Left ventricle myocardium superior (tissue), 1 donor: Measurements from ENCODE around the gene RCC2. TPM values are rescaled to one million over a fixed set of nuclear protein-coding genes. Genes with fewer than 3 reads are reported as not detected.
"Not testable (repeated sequence)": the region's sequence is repeated elsewhere in the genome, so short reads cannot be mapped to it uniquely, and the experiment has no call there.

Experiments used
- ATAC-seq: fragments of 200-7000 bp; cut with Tn5 transposase; one replicate; pipeline ENCODE4 v1.9.1; 2020; ENCODE audit warnings: mild to moderate bottlenecking, moderate library complexity
- DNase-seq: peaks from one replicate; pipeline ENCODE4 v3.0.0-alpha.2; 2020
- intact Hi-C: fragments of 100-400 bp; cut with micrococcal nuclease; formaldehyde crosslinking; loops from one replicate; pipeline ENCODE4 v1.11.0; 2022
- long read RNA-seq: library from polyadenylated mRNA; unstranded; transcript quantifications from one replicate; pipeline ENCODE4 v2.0.0, GENCODE V29; 2021
- total RNA-seq: library from RNA; stranded (reverse); fragmentation: NEBNext Ultra II Directional; extraction: Animal tissue kit (Norgen Biotek cat#: 25700); gene quantifications from one replicate; pipeline ENCODE4 v1.2.1, GENCODE V29; 2021
- donor health status: DM: no; HTN: yes; CAD: no; lungs with severe emphysema.

The RCC2 gene
- total RNA-seq, result 11.6 TPM
- long read RNA-seq, partial matches to known transcripts, result 0 of 3 reads
- long read RNA-seq, other reads (novel, unspliced or antisense), result 3 of 3 reads

- intact Hi-C loops, result no loop called here
- peak; percentile 84 for ATAC-seq
- peak; percentile 88 for DNase-seq
Measured at GRCh38 chr1:17439250-17440073, at the start of gene RCC2. Gene RCC2, minus strand, starts transcription at chr1:17439677. Its CDS starts 1,163 bp downstream, at chr1:17438514.

GRCh38 chr1:17486242-17486641, 46.8 kb upstream of the RCC2 start:
- intact Hi-C loops, result no loop called here

GRCh38 chr1:17485281-17485680, 45.8 kb upstream of the RCC2 start:
- intact Hi-C loops, result no loop called here
- no peak for ATAC-seq
- no peak for DNase-seq

More at GRCh38 chr1:17486242-17486641, 46.8 kb upstream of the RCC2 start:
- DNase-seq (no peak), ATAC-seq (no peak)

GRCh38 chr1:17481981-17482380, 42.5 kb upstream of the RCC2 start:
- DNase-seq, ATAC-seq, intact Hi-C loops: not testable (repeated sequence)

- ATAC-seq, result no peak
- DNase-seq, result no peak
- intact Hi-C loops, result no loop called here
Measured at GRCh38 chr1:17480846-17481245, 41.4 kb upstream of the RCC2 start.

- no peak for DNase-seq
- intact Hi-C loops, result no loop called here
- ATAC-seq, result peak; percentile 95
Measured at GRCh38 chr1:17475752-17476151, 36.3 kb upstream of the RCC2 start.

- ATAC-seq, DNase-seq, intact Hi-C loops: not testable (repeated sequence)
Measured at GRCh38 chr1:17474836-17475555, 35.5 kb upstream of the RCC2 start.

GRCh38 chr1:17472814-17473213, 33.3 kb upstream of the RCC2 start:
- DNase-seq, result no peak
- intact Hi-C loops, result no loop called here
- ATAC-seq, result no peak

- intact Hi-C loops, result no loop called here
- no peak for DNase-seq
- ATAC-seq, result no peak
Measured at GRCh38 chr1:17471393-17471792, 31.9 kb upstream of the RCC2 start.

GRCh38 chr1:17470021-17470799, 30.7 kb upstream of the RCC2 start:
- intact Hi-C loops, result no loop called here
- ATAC-seq (no peak), DNase-seq (no peak)

GRCh38 chr1:17468357-17469265, 29.1 kb upstream of the RCC2 start:
- ATAC-seq, DNase-seq, intact Hi-C loops: not testable (repeated sequence)

- DNase-seq (no peak), ATAC-seq (no peak)
- intact Hi-C loops, result no loop called here
Measured at GRCh38 chr1:17466359-17466758, 26.9 kb upstream of the RCC2 start.

GRCh38 chr1:17465228-17465627, 25.8 kb upstream of the RCC2 start:
- ATAC-seq, result no peak
- intact Hi-C loops, result no loop called here

GRCh38 chr1:17463991-17464390, 24.5 kb upstream of the RCC2 start:
- DNase-seq (no peak), ATAC-seq (no peak)
- intact Hi-C loops, result no loop called here

More at GRCh38 chr1:17465228-17465627, 25.8 kb upstream of the RCC2 start:
- no peak for DNase-seq

GRCh38 chr1:17462669-17463068, 23.2 kb upstream of the RCC2 start:
- ATAC-seq (no peak), DNase-seq (no peak)
- intact Hi-C loops, result no loop called here

GRCh38 chr1:17460219-17460618, 20.7 kb upstream of the RCC2 start:
- DNase-seq (no peak), ATAC-seq (no peak)
- intact Hi-C loops, result no loop called here

GRCh38 chr1:17458794-17459193, 19.3 kb upstream of the RCC2 start:
- intact Hi-C loops, result no loop called here
- DNase-seq (no peak), ATAC-seq (no peak)

- intact Hi-C loops, result no loop called here
- ATAC-seq (no peak), DNase-seq (no peak)
Measured at GRCh38 chr1:17452686-17453085, 13.2 kb upstream of the RCC2 start.
